Gastrocnemius medialis (tissue), 4 donors: ENCODE results near the gene EHD1.

Experiments used
- CTCF ChIP-seq, 5 experiments: fragments of 450-650 bp in 3 of 5; fragments of 200-600 bp in 2 of 5; sonication (generic) in 2 of 5; IDR thresholded peaks in 4 of 5; conservative IDR thresholded peaks in 1 of 5; 1 replicate in 4 of 5; 2 replicates in 1 of 5; pipeline ENCODE4 v1.5.1; 2016 to 2019; ENCODE audit warnings: antibody characterized with exemption in 5 of 5, mild to moderate bottlenecking in 3 of 5, moderate library complexity in 3 of 5
- POLR2A ChIP-seq, 2 donors: fragments of 450-650 bp; IDR thresholded peaks; one replicate each; pipeline ENCODE4 v1.6.1; 2017; ENCODE audit warnings: antibody characterized with exemption in 2 of 2, mild to moderate bottlenecking in 2 of 2, moderate library complexity in 2 of 2

- TF ChIP-seq POLR2A (IDR thresholded peaks at IDR 0.05) (no peak), CTCF (IDR thresholded peaks at IDR 0.05 in 4 of 5, conservative IDR thresholded peaks at IDR 0.05 in 1 of 5) (no peak)
Measured at GRCh38 chr11:64854157-64854533, 24.3 kb downstream of the EHD1 start.
